T follicular helper cell (primary cell): ENCODE data around the gene CRYBA4.

ENCODE experiments used
- DNase-seq: peaks from one replicate; pipeline ENCODE4 v3.0.0-alpha.2; 2020; ENCODE audit warnings: low read depth
- total RNA-seq, 2 experiments: gene quantifications; one replicate each; lab custom pipeline; 2026; lab: John Stamatoyannopoulos, UW

CRYBA4 gene
- 0 reads per million in 2 experiments for total RNA-seq

GRCh38 chr22:26621663-26622062 is at the start of gene CRYBA4:
CRYBA4 (plus strand) TSS chr22:26621963; CDS start chr22:26622597, 634 bp downstream.
- no peak for DNase-seq

- DNase-seq, result no peak
Measured at GRCh38 chr22:26573026-26573662, 48.6 kb upstream of the CRYBA4 start.

GRCh38 chr22:26574001-26574723 is 47.6 kb upstream of the CRYBA4 start:
- no peak for DNase-seq

- DNase-seq, result no peak
Measured at GRCh38 chr22:26576026-26576680, 45.6 kb upstream of the CRYBA4 start.

- no peak for DNase-seq
Measured at GRCh38 chr22:26577081-26577480, 44.7 kb upstream of the CRYBA4 start.

GRCh38 chr22:26579331-26579886 is 42.4 kb upstream of the CRYBA4 start:
- DNase-seq, result peak; percentile 20

GRCh38 chr22:26580240-26580962 is 41.4 kb upstream of the CRYBA4 start:
- no peak for DNase-seq

- DNase-seq, result no peak
Measured at GRCh38 chr22:26581026-26581425, 40.7 kb upstream of the CRYBA4 start.

GRCh38 chr22:26581633-26582168 is 40.1 kb upstream of the CRYBA4 start:
- DNase-seq, result no peak

- DNase-seq, result no peak
Measured at GRCh38 chr22:26584010-26584409, 37.8 kb upstream of the CRYBA4 start.

GRCh38 chr22:26585104-26585790 is 36.5 kb upstream of the CRYBA4 start:
- DNase-seq, result no peak

- no peak for DNase-seq
Measured at GRCh38 chr22:26586556-26587325, 35.0 kb upstream of the CRYBA4 start.

- no peak for DNase-seq
Measured at GRCh38 chr22:26587991-26588613, 33.7 kb upstream of the CRYBA4 start.

- DNase-seq, result no peak
Measured at GRCh38 chr22:26588729-26589366, 32.9 kb upstream of the CRYBA4 start.

GRCh38 chr22:26589367-26589844 is 32.4 kb upstream of the CRYBA4 start:
- peak; percentile 8 for DNase-seq

- DNase-seq, result peak; percentile 72
Measured at GRCh38 chr22:26589845-26590736, 31.7 kb upstream of the CRYBA4 start, which contains the start of gene TPST2. TPST2 (minus strand) TSS chr22:26590132; CDS start chr22:26541630, 48,502 bp downstream.

GRCh38 chr22:26592421-26592891 is 29.3 kb upstream of the CRYBA4 start:
- peak; percentile 10 for DNase-seq

- DNase-seq, result no peak
Measured at GRCh38 chr22:26593763-26594162, 28.0 kb upstream of the CRYBA4 start.
